GM19238 (cell line): Measurements from ENCODE around the gene NXPH1.
A peak's percentile ranks its signal among the peaks of the same experiment; 100 is the strongest.

Experiments used
- DNase-seq: peaks from one replicate; pipeline ENCODE4 v3.0.0; 2011; ENCODE audit warnings: low spot score; ENCODE audit not compliant: insufficient read length

The NXPH1 gene

GRCh38 chr7:8435590-8436545 lies 2.5 kb downstream of the NXPH1 start:
- no peak for DNase-seq

GRCh38 chr7:8436965-8437364 lies 3.6 kb downstream of the NXPH1 start:
- DNase-seq: peak; percentile 49

- DNase-seq: no peak
Observed at GRCh38 chr7:8437606-8438005, 4.2 kb downstream of the NXPH1 start.

GRCh38 chr7:8440670-8441069 lies 7.3 kb downstream of the NXPH1 start:
- no peak for DNase-seq

- DNase-seq: no peak
Observed at GRCh38 chr7:8441106-8441965, 7.9 kb downstream of the NXPH1 start.

GRCh38 chr7:8442051-8442813 lies 8.8 kb downstream of the NXPH1 start:
- no peak for DNase-seq

- DNase-seq: peak; percentile 27
Observed at GRCh38 chr7:8442814-8443304, 9.4 kb downstream of the NXPH1 start.

GRCh38 chr7:8443576-8444467 lies 10.4 kb downstream of the NXPH1 start:
- DNase-seq: no peak

GRCh38 chr7:8444468-8444769 lies 11.0 kb downstream of the NXPH1 start:
- DNase-seq: no peak

GRCh38 chr7:8453535-8453934 lies 20.1 kb downstream of the NXPH1 start:
- DNase-seq: no peak

- DNase-seq: no peak
Observed at GRCh38 chr7:8455426-8455825, 22.0 kb downstream of the NXPH1 start.

GRCh38 chr7:8462309-8462708 lies 28.9 kb downstream of the NXPH1 start:
- DNase-seq: no peak

GRCh38 chr7:8465338-8465737 lies 31.9 kb downstream of the NXPH1 start:
- DNase-seq: no peak

- no peak for DNase-seq
Observed at GRCh38 chr7:8480527-8480926, 47.1 kb downstream of the NXPH1 start.

GRCh38 chr7:8481096-8481495 lies 47.7 kb downstream of the NXPH1 start:
- DNase-seq: no peak

- DNase-seq: no peak
Observed at GRCh38 chr7:8481752-8482446, 48.5 kb downstream of the NXPH1 start.

- no peak for DNase-seq
Observed at GRCh38 chr7:8490391-8491045, 57.1 kb downstream of the NXPH1 start.

- no peak for DNase-seq
Observed at GRCh38 chr7:8491106-8491505, 57.7 kb downstream of the NXPH1 start.
